HG03469 (cell line): ENCODE data around the gene PIGM.
A peak's percentile ranks its signal among the peaks of the same experiment; 100 is the strongest.

Experiments
- ATAC-seq: cut with Tn5 transposase; IDR thresholded peaks from one replicate; pipeline ENCODE4 v1.9.1; 2021; ENCODE audit warnings: mild to moderate bottlenecking, moderate library complexity, moderate number of reproducible peaks; ENCODE audit not compliant: unreplicated experiment

The PIGM gene

DNA sequence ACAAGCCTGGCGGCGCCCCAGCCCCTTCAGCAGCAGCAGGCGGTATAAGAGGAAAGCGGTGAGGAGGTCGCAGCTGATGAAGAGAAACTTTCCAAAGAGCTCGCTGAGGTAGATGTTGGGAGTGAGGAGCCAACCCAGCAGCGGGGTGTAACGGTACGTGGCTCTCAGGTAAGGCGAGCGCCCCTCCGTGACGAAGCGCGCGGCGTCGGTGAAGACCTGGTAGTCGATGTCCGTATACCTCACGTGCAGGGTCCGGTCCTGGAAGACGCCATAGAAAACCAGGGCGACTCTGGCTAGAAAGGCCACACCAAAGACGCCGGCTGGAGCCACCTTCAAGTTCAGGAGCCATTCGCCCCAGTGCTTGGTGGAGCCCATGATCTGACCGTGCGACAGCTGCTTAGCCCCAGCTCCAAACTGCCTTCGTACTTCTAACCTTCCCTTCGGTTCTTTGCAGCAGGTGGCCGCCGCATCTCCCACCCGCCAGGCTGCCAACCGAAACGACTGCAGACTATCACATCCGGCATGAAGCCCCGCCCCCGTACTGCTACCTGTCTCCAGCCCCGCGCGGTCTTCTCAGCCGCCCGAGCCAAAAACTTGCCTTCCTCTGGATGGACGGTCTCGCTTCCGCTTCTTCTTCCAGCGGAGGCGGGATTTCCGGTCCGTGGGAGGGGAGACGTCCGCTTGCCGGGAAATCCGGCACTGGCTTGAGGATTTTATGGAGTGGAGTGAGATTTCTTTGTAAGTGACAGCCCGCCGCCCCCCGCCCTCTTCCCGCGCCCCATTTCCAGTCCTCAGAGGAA lies at the start of gene PIGM:
Gene PIGM (minus strand): TSS at position 626 of the 800 bp plus-strand sequence. CDS start 251 bp downstream, at position 375.
- ATAC-seq, result peak; percentile 80

DNA sequence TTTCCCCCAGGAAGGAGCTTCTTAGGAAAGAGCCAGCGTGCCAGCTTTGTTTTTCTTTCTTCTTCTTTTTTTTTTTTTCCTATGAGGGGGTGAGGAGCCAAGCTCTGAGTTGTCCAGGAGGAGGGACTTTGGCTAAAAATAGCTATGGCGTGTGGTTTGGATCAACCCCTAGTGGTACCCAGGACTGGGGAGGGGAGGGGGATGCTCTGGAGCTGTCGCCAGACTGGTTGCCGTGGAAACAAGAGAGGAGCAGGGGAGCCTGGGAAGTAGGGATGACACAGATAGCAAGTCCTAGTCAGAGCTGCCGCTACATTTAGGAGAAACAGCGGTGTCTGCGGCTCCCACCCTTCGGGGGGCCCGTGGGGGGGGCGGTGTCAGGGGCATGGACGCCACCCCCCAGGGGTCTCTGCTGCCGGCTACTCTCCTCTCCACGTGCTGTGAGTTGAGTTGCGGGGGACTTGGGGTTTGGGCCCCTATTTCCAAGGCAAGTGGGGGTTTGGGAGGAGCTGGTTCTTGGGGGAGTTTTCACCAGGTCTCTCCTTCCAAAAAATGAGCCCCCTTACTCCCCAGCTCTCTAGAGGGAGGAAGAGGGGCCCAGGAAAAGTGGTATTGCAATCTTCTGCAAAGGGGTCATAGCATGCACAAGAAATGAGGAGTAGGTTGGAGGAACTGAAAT lies 49.6 kb upstream of the PIGM start, which contains the start of gene KCNJ9:
Gene KCNJ9 (plus strand): TSS at position 278 of the 676 bp plus-strand sequence. CDS start 2,493 bp downstream, outside the sequence.
- ATAC-seq, result no peak

DNA sequence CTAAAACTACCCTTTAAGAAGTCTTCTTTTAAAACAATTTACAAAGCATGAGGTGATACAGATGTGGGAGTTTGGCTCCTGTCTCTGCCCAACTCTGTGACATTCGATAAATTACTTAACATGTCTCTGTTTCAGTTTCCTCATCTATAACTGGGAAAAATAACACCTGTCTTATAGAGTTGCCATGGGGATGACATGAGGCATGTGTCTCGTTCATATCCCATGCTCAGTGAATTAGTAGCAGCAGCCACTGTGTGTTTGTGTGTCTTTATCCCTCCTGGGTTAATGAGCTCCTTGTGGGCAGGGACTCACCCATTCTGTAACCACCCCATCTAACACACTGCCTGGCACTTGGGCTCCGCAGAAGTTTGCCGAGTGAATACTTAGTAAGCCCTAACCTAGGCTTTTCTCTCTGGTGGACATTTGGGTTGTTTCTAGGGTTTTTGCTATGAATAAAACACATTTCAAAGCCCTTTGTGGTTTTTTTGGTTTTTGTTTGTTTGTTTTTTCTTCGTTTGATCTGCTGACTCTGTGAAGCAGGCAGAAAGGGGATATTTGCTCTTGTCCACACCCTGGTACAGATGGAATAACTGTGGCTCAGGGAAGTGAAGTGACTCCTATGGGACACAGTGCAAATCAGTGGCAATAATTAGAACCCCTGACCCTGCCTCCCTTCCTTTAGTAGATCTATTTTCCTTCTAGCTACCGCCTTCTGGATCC lies 48.8 kb upstream of the PIGM start:
- no peak for ATAC-seq

DNA sequence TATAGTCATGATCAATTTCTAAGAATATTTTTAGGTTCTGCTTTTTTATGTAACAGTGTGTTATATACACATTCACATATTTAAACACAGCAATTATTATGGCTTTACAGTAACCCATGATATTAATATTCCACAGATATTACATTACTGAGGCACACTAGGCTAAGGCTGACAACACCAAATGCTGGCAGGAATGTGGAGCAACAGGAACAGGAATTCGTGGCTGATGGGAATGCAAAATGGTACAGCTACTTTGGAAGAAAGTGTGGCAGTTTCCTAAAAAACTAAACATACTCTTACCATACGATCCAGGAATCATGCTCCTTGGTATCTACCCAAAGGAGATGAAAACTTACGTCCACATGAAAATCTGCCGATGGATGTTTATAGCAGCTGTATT lies 47.7 kb upstream of the PIGM start:
- ATAC-seq, result no peak

DNA sequence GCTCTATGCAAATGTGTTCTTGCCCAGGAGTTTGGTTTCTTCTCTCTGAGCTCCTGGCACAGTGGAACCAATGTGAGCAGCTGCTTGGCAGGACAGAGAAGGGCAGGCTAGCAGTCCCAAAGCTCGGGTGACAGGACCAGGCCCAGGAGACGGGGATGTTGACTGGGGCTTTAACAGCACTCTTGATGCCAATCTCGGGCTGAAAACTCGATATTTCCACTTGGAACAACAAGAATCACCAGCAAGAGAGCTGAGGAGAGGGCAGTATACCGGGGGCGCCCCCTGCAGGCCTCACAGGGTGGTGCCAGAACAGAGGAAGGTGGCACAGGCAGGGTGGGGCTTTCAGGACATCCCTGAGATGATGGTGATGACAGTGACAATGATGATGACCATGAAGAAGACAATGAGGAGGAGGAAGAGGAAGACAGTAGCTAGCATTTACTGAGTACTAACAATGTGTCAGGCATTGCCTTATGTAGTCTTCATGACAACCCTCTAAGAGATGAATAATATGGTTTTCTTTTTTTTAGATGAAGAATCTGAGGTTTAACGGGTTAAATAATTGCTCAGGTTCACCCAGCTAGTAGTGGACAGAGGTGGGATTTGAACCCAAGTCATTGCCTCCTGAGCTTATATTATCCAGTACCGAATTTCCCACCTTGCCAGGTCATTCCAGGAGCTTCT lies 46.9 kb upstream of the PIGM start:
- ATAC-seq, result peak; percentile 52

DNA sequence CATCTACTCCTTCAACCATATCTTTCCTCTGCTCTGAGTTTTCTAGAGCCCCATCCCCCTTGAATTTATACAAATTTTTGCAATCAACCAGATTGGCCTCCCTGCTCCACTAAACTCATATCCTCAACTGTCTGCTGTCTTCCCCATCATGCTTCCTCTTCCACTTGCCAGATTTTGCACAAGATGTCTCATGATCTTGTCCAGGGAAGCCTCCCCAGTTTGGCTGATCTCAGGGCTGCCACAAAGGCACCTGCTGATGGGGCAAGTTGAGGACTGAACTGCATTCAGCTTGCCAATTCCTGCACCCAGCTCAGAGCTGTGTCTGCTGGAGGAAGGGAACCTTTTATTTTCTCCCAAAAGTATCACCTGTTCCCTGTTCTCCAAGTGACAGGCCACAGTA lies 45.7 kb upstream of the PIGM start:
- no peak for ATAC-seq

DNA sequence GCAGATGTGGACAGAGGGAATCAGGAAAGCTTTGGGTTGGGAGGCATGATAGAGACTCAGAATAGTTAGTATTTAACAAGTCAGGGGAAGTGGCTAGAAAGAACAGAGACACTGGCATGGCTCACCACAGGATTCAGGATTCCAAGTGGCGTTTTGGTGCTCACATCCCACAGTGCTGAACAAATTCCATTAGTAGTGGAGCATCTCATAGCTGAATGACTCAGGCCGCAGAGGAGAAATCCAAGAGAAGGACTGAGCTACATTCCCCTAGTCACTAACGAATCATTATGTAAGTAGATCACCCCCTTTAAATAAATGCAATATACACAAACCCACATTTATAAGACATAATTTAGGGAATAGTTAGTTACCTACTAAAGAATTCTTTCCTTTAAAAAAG lies 44.5 kb upstream of the PIGM start:
- ATAC-seq, result no peak

DNA sequence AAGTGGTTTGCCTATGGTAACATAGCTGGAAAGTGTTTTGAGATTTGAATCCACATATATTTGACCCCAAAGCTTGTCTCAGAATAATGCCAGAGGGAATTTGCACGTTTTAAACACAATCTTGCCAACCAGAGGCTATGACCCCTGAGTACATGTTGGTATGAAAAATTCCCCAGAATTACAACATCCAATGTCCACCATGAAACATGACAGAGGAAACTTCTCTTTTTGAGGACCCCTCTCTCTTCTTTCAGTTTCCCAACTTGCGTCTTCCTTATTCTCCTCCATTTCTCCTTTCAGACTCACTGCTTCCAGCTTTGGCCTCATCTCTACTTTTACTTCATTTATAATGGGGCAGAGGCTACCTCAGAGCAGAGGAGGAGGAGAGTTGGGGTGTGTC lies 44.0 kb upstream of the PIGM start:
- no peak for ATAC-seq

DNA sequence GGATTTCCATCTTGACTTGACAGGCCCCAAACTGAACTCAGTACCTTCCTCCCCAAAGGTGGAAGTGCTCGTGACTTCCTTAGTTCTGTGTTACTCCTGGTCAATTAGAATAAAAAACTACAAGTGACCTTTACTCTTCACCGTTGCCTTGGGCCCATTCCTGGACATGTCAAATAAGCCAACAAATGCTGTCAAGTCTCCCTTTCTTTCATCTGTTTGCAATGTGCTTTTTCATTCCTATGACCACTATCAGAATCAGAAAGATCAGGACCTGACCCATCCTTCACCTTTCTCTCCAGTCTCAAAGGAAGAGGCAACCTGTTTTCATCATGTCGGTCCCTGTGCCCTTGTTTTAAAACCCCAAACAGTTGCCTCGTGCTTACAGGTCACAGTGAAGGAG lies 43.1 kb upstream of the PIGM start:
- no peak for ATAC-seq

DNA sequence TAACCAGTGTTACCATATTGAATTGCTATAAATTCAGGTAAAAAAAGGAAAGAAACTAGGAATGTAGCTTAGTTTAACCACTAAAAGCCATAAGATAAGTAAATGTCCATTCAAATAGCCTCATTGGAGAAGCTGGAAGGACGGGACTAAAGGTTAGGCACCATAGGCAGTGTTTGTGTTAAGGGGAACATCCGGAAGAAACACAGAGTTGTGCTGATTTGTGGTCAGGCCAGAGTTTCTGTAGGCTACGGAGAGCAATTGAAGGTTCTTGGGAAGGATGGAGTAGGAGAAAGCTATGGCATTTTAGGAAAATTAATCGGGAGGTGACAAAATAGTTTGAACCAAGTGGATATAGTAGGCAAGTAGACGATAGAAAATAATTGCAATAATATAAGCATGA lies 39.5 kb upstream of the PIGM start:
- no peak for ATAC-seq

DNA sequence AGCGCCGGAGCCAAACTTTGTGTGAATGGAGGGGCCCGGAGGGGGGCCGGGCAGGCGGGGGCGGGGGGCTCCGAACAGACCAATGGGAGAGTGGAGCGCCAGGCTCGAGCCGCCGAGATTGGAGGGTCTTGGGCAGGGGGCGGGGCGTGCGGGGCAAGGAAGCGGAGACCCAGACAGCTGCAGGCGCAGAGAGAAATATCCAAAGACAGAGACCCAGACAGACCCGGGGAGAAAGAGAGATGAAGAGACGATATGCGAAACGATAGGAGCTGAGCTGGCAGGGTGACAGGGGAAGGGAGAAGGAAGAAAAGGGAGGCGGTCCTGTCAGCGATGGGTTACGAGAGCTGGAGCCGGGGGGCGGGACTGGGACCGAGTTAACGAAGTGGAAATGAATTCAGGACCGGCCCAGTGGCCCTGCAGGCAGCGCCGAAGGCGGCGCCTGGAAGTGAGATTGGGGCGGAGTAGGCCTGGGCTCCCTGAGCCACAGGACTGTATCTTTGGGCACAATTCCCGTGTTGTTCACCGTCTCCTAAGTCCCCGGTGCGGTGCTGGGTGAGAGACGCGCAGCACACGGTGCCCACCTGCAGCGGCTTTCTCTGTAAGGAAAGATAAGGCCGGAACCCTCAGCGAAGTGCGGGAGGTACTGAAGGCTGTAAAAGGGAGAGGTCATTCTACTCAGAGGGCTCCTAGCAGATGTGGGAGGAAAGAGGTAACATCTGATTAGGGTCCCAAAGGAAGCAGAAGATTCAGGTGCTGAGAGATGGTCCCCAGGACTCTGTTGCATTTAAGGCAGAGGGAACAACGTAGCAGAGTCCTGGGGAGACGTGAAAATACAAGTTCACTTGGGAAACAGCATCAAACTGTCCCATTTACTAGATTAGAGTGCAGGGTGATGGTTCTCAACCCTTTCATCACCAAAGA lies 38.7 kb upstream of the PIGM start:
- no peak for ATAC-seq

DNA sequence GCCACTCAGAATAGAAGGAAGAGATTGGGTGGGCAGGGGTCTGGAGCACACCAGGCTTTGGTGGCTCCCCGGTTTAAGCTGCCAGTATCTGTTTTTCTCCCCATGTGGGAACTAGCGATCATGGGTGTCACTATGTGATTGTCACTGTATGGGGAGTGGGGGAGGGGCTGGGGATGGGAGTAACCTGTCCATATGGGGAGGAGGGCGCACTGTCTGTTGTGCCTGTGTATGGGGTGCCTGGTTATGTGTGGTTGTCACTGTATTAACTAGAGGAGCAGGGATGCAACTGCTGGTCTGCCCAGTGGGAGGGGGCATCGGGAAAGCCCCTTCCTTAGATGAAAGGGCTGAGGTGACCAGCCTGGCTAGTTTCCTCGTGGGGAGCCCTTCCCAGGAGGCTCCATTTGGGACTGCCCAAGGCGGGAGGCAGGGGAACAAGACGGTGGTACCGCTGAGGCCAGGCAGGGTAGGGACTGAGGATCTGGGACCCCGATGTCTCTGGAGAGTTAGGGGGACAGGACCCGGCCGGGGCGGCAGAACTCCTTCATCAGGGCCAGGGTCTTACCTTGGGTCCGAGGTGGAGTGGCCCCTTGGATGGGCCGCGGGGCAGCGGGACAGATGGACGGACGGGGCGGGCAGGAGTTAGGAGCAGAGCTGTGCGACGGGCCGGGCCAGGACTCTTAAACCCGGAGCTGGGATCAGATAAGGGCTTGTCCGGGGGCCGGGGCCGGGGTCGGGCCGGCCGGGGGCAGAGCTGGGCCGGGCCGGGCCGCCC lies 37.9 kb upstream of the PIGM start, which contains the start of gene KCNJ10:
Gene KCNJ10 (minus strand): TSS at position 701 of the 772 bp plus-strand sequence. CDS start 27,628 bp downstream, outside the sequence.
- ATAC-seq, result no peak

DNA sequence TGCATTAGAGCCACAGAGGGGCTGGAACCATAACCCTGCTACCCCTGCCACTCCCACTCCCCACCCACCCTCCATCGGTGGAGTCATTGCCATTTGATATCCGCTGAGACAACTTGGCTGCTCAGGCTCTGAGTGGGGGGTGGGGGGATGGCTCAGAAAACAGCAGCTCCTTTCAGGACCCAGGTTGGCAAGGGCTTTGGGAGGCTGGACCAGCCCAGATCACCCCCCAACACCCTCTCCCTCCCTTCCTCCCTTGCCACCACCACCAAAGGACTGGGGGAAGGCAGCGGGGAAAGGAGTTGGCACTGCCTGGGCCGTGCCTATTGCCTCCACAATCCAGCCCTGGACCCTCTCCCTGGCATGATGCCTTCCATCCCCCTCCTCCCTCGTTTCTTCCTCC lies 36.4 kb upstream of the PIGM start:
- ATAC-seq, result no peak

DNA sequence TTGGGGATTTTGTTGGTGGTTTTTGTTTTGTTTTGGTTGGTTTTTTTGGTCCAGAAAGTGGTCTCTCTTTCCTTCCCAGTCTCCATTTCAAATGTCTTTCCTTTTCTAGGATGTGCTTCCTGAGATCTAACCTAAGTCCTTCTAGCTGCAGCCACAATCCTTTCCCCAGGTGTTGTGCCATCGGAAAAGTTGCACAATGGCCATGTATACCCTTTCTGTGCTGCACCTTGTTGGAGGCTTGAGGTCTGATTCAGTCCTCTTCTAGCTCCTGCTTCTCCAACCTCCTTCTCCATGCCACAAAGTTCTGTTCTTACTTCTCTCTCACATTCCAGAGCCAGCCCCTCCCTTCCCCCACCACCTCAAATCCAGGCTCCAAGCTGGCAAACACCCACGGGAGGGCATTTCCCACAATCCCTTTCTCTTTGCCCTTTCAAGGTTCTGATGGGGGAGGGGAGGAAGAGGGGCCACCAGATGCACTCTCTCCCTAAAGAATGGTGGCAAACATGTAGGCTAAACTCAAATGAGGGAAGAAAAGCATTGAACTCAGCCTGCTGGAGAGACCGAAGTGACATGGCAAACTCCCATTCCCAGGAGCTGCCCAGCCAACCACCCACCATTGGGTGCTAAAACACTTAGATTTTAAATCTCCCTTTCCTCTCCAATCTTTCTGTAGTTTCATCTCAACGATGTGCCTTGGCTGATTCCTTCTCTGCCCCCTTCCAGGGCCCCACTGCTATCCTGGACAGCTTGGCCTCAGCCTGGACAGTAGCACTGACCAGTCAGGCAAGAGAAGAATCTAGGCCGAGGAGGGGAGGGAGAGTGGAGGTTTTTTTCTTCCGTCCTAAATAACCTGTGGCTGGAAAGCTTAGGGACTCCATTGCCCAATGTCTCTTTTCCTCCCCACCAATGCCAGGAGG lies 35.3 kb upstream of the PIGM start:
- no peak for ATAC-seq

DNA sequence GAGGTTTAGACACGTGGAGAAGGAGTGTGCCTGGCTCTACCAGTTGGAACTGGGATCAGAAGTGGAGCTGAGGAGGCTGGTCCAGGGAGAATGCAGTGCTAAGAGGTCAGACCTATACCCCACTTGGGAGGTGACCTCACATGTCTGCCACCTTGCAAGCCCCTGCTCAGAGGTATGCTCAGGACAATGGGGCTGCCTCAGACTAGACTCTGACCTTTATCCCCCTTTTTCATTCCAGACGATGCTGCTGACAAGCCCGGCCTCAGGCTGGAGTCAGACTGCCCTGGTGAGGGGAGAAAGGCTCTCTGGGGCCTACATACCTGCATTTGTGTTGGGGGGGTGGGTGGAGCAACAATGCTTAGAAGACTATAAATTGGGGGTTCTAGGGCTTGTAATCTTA lies 33.0 kb upstream of the PIGM start:
- ATAC-seq, result no peak

DNA sequence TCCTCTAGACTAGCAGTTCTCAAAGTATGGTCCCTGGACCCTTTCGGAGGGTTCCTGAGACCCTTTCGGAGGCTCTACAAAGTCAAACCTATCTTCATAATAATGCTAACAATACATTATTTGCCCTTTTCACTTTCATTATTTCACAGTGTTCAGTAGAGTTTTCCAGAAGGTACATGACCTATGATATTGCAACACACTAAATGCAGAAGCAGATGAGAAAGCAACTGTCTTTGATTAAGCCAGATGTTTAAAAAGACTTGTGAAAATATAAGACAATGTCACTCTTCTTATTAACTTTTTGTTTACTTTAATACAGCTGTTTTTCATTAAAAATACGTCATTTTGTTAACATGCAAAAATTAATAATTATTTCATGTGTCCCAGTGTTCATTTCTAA lies 32.4 kb upstream of the PIGM start:
- ATAC-seq, result no peak

DNA sequence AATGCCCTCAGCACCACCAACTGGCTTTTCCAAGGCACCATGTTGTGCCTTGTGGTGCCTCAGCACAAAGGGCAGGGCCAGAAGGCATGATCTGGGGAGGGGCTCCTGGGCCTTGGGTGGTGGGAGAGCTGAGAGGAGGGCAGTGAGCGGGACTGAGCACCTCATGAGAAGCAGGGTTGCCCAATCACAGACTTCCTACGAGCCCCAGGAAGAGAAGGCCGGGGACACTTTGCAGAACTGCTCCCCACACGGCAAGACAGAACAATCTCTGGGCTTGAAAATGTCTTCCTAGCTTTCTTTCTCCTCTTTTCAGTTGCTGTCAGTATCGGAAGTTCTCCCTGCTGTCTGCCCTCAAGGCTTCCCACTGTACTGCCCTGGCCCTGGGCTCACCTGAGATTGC lies 31.4 kb upstream of the PIGM start:
- no peak for ATAC-seq

DNA sequence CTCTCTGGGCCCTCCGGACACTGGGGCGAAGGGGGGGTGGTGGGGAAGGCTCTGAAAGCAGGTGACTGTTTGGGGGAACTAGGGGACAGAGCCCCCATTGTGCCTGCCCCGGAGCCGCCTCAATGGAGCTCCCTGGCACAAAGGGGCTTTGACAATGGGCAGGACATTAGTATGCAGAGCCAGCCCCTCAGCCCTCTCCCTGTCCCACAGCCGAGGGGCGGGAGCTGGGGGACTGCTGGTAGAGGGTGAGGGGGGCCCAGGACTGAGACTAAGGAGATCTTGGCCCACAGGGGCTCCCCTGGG lies 30.4 kb upstream of the PIGM start:
- no peak for ATAC-seq
